Spleen (tissue), 7 donors: ENCODE measurements around the gene RFPL3.

Source experiments
- POLR2A ChIP-seq, 3 donors: fragments of 450-650 bp; IDR thresholded peaks; one replicate each; pipeline ENCODE4 v1.5.1; 2017; ENCODE audit warnings: antibody characterized with exemption in 3 of 3, mild to moderate bottlenecking in 1 of 3
- TF ChIP-seq, protein P1 (sequence below), 11 experiments: fragments of 200-600 bp in 7 of 11; fragments of 450-650 bp in 4 of 11; sonication (generic) in 4 of 11; IDR thresholded peaks in 8 of 11; conservative IDR thresholded peaks in 3 of 11; 1 replicate in 7 of 11; 2 replicates in 4 of 11; pipeline versions ENCODE4 v1.4.0 to v1.8.0; 2016 to 2021; ENCODE audit warnings: antibody characterized with exemption in 11 of 11, inconsistent platforms in 4 of 11, mild to moderate bottlenecking in 1 of 11
- donor health status: DM: no; HTN: no; CAD: no; lungs with moderate emphysema.
- donor health status: DM: no; HTN: no; CAD: no.
- donor health status: DM: no; HTN: no; CAD: no.

DNA sequence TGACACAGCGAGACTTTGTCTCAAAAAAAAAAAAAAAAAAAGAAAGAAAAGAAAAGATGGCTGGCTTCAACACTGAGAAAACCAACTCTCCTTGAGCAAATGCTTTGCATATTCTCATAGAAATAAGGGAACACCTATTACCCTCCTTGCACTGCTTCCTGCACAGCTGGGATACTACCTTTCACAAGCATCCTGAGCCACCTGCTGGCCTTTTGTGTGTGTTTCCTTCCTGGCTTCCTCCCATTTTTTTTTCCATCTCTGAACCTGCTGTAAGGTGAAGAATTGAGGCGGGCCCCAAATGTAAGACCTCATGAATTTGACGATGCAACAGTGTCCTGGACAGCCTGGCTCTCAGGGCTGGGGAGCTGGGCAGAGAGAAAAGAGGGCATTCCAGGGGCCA, 1.9 kb upstream of the RFPL3 start:
- TF ChIP-seq, protein P1, sequence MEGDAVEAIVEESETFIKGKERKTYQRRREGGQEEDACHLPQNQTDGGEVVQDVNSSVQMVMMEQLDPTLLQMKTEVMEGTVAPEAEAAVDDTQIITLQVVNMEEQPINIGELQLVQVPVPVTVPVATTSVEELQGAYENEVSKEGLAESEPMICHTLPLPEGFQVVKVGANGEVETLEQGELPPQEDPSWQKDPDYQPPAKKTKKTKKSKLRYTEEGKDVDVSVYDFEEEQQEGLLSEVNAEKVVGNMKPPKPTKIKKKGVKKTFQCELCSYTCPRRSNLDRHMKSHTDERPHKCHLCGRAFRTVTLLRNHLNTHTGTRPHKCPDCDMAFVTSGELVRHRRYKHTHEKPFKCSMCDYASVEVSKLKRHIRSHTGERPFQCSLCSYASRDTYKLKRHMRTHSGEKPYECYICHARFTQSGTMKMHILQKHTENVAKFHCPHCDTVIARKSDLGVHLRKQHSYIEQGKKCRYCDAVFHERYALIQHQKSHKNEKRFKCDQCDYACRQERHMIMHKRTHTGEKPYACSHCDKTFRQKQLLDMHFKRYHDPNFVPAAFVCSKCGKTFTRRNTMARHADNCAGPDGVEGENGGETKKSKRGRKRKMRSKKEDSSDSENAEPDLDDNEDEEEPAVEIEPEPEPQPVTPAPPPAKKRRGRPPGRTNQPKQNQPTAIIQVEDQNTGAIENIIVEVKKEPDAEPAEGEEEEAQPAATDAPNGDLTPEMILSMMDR (IDR thresholded peaks at IDR 0.05 in 8 of 11, conservative IDR thresholded peaks at IDR 0.05 in 3 of 11): no peak
- no peak for TF ChIP-seq POLR2A (IDR thresholded peaks at IDR 0.05)
